Chondrocyte (in vitro differentiated cells): Measurements from ENCODE around the gene ULBP2. TPM values are rescaled to one million over a fixed set of nuclear protein-coding genes. Genes with fewer than 3 reads are reported as not detected.

Experiments used
- DNase-seq: peaks from one replicate; pipeline ENCODE4 v3.0.0; 2021; ENCODE audit warnings: mixed read lengths, low spot score
- H3K27ac Mint-ChIP-seq: one replicate; pipeline ENCODE4 v1.8.0; 2021; ENCODE audit warnings: mild to moderate bottlenecking, moderate library complexity, mixed read lengths; ENCODE audit not compliant: unreplicated experiment
- H3K27me3 Mint-ChIP-seq: 2 replicates; pipeline ENCODE4 v1.8.0; 2021; ENCODE audit warnings: low read depth, mixed read lengths
- H3K36me3 Mint-ChIP-seq: 2 replicates; pipeline ENCODE4 v1.8.0; 2021; ENCODE audit warnings: low read depth, mixed read lengths
- H3K4me1 Mint-ChIP-seq: 2 replicates; pipeline ENCODE4 v1.8.0; 2021; ENCODE audit warnings: low read depth, mild to moderate bottlenecking, mixed read lengths
- H3K4me3 Mint-ChIP-seq: one replicate; pipeline ENCODE4 v1.8.0; 2021; ENCODE audit warnings: mild to moderate bottlenecking, moderate library complexity, mixed read lengths; ENCODE audit not compliant: unreplicated experiment
- H3K9me3 Mint-ChIP-seq: 2 replicates; pipeline ENCODE4 v1.8.0; 2021; ENCODE audit warnings: low read depth, mixed read lengths
- total RNA-seq: library from RNA; stranded (reverse); gene quantifications from 3 replicates; pipeline ENCODE4 v1.2.1, GENCODE V29; 2021
- TF ChIP-seq, protein P1 (sequence below): fragments of 200-600 bp; sonication (generic); IDR thresholded peaks from 2 replicates; pipeline ENCODE4 v1.5.0; 2021; ENCODE audit warnings: antibody characterized with exemption, mild to moderate bottlenecking, moderate library complexity

Gene ULBP2
- total RNA-seq, 1 donor from 2014 or later, result 15.1 TPM

DNA sequence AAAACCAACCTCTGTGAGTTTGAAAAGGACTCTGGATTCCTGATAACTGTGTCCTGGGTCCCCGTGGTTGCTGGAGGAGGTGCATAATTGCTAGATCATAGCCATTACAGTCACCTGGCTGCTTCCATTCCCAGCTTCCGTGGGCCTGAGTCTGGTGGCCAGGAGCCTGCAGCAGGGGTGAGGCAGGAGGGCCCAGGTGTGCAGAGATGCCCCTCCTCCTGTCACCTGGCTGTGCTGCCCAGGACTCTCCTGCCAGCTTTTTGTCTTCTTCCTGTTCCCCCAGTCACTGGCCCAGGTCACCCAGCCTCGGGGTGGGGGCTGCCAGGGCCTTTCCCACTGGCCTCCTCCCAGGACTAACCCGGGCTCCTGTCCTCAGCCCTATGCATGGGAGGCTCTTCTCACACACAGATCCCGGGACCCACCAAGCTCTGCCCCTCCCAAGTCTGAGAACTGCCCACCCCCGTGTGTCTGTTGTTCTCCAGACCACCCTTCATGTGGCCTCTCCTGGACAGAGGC, 53.5 kb downstream of the ULBP2 start:
- Mint-ChIP-seq H3K9me3 (no peaks in the 10 kb centered on the region), H3K27ac (no peak overlapping the region), H3K27me3 (peaks cover 65% of the 10 kb centered on the region), H3K4me1 (peaks cover 10% of the 10 kb centered on the region), H3K4me3 (no peak overlapping the region), H3K36me3 (peaks cover 4% of the 10 kb centered on the region)
- DNase-seq, result no peak
- TF ChIP-seq, protein P1, sequence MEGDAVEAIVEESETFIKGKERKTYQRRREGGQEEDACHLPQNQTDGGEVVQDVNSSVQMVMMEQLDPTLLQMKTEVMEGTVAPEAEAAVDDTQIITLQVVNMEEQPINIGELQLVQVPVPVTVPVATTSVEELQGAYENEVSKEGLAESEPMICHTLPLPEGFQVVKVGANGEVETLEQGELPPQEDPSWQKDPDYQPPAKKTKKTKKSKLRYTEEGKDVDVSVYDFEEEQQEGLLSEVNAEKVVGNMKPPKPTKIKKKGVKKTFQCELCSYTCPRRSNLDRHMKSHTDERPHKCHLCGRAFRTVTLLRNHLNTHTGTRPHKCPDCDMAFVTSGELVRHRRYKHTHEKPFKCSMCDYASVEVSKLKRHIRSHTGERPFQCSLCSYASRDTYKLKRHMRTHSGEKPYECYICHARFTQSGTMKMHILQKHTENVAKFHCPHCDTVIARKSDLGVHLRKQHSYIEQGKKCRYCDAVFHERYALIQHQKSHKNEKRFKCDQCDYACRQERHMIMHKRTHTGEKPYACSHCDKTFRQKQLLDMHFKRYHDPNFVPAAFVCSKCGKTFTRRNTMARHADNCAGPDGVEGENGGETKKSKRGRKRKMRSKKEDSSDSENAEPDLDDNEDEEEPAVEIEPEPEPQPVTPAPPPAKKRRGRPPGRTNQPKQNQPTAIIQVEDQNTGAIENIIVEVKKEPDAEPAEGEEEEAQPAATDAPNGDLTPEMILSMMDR, result no peak

DNA sequence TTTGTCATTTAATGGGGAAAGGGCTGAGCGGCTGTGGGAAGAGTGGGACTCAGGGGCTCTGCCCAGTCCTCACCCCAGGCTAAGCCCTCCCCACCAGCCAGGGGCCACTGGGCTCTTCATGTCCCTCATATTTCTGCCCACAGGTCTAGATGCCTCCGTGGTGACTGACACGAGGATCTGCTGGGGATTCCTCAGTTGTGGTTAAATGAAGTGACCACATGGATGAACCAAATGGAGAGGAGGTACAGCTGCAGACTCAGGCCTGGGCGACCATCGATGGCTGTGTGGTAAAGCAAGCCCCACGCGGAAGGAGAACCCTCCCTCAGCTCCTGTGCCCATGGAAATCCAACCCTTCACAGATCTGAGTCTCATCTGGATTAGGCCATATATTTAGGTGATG, 54.2 kb downstream of the ULBP2 start:
- peaks cover 3% of the 10 kb centered on the region for H3K36me3 Mint-ChIP-seq
- H3K4me3 Mint-ChIP-seq, result no peak overlapping the region
- DNase-seq, result no peak
- H3K27me3 Mint-ChIP-seq, result peaks cover 65% of the 10 kb centered on the region
- TF ChIP-seq, protein P1, result no peak
- no peak overlapping the region for H3K27ac Mint-ChIP-seq
- peaks cover 4% of the 10 kb centered on the region for H3K4me1 Mint-ChIP-seq
- H3K9me3 Mint-ChIP-seq, result no peaks in the 10 kb centered on the region

Other genes with a start within 250 kb of the ULBP2 start
- 32.3 to 34.6 TPM (median 34.6 TPM) in 3 replicates for gene LATS1, start 223.9 kb upstream of the ULBP2 start, total RNA-seq
- gene NUP43, start 195.5 kb upstream of the ULBP2 start, total RNA-seq, result 28.1 to 41.8 TPM (median 33.9 TPM) in 3 replicates
- 83.4 to 88.8 TPM (median 84.8 TPM) in 3 replicates for gene PCMT1, start 192.3 kb upstream of the ULBP2 start, total RNA-seq
- gene LRP11, start 77.7 kb upstream of the ULBP2 start, total RNA-seq, result 61.4 to 81.7 TPM (median 61.9 TPM) in 3 replicates
- gene RAET1E, start 43.9 kb upstream of the ULBP2 start, total RNA-seq, result not detected in 3 replicates
- gene RAET1G, start 18.9 kb upstream of the ULBP2 start, total RNA-seq, result 0.51 to 0.60 TPM (median 0.54 TPM) in 3 replicates
- 2.8 to 29.8 TPM (median 29.8 TPM) in 3 replicates for gene ULBP1, start 21.9 kb downstream of the ULBP2 start, total RNA-seq
- gene RAET1L, start 83.5 kb downstream of the ULBP2 start, total RNA-seq, result not detected in 3 replicates
- 5.0 to 6.1 TPM (median 5.1 TPM) in 3 replicates for gene ULBP3, start 127.1 kb downstream of the ULBP2 start, total RNA-seq
- gene PPP1R14C, start 201.0 kb downstream of the ULBP2 start, total RNA-seq, result 1.5 to 3.4 TPM (median 3.3 TPM) in 3 replicates